ENCODE measurements around the gene KRT81.
A peak's percentile ranks its signal among the peaks of the same experiment; 100 is the strongest.

Gene KRT81

GRCh38 chr12:52300796-52301691, 9.7 kb upstream of the KRT81 start:
- Histone ChIP-seq H4K20me1 (ENCODE audit: insufficient read depth) (no peaks in the 10 kb centered on the region), H3K27me3 (ENCODE audit: insufficient read depth, low read depth) (no peaks in the 10 kb centered on the region), H3K9ac (no peak overlapping the region), H3K36me3 (ENCODE audit: insufficient read depth) (no peaks in the 10 kb centered on the region), H3K4me2 (no peak overlapping the region), H2AFZ (ENCODE audit: low read depth) (no peak overlapping the region), H3K79me2 (ENCODE audit: insufficient read depth, low read depth) (no peaks in the 10 kb centered on the region), H3K4me3 (IDR thresholded peaks at IDR 0.05; ENCODE audit: insufficient read depth, low read depth, low read length) (no peak overlapping the region), H3K4me1 (ENCODE audit: low read depth, poor library complexity, severe bottlenecking) (peaks cover 27% of the 10 kb centered on the region), H3K27ac (no peak overlapping the region)
- no peak for TF ChIP-seq CTCF (conservative IDR thresholded peaks at IDR 0.05; ENCODE audit: low read depth, low read length)

- Histone ChIP-seq H2AFZ (ENCODE audit: low read depth) (no peak overlapping the region), H3K4me2 (no peak overlapping the region), H3K4me1 (ENCODE audit: low read depth, poor library complexity, severe bottlenecking) (peaks cover 32% of the 10 kb centered on the region), H3K27me3 (ENCODE audit: insufficient read depth, low read depth) (no peaks in the 10 kb centered on the region), H3K4me3 (IDR thresholded peaks at IDR 0.05; ENCODE audit: insufficient read depth, low read depth, low read length) (no peak overlapping the region), H3K36me3 (ENCODE audit: insufficient read depth) (no peaks in the 10 kb centered on the region), H3K9ac (no peak overlapping the region), H3K27ac (no peak overlapping the region), H4K20me1 (ENCODE audit: insufficient read depth) (no peaks in the 10 kb centered on the region), H3K79me2 (ENCODE audit: insufficient read depth, low read depth) (no peaks in the 10 kb centered on the region)
- TF ChIP-seq CTCF (conservative IDR thresholded peaks at IDR 0.05; ENCODE audit: low read depth, low read length), result no peak
Measured at GRCh38 chr12:52298677-52299190, 7.4 kb upstream of the KRT81 start.

- no peak for TF ChIP-seq CTCF (conservative IDR thresholded peaks at IDR 0.05; ENCODE audit: low read depth, low read length)
- peaks cover 53% of the 10 kb centered on the region for H3K4me1 ChIP-seq (ENCODE audit: low read depth, poor library complexity, severe bottlenecking)
- no peaks in the 10 kb centered on the region for H3K36me3 ChIP-seq (ENCODE audit: insufficient read depth)
- H3K27me3 ChIP-seq (ENCODE audit: insufficient read depth, low read depth), result no peaks in the 10 kb centered on the region
- H3K9ac ChIP-seq, result no peak overlapping the region
- no peak overlapping the region for H2AFZ ChIP-seq (ENCODE audit: low read depth)
- no peak overlapping the region for H3K4me3 ChIP-seq (IDR thresholded peaks at IDR 0.05; ENCODE audit: insufficient read depth, low read depth, low read length)
- no peaks in the 10 kb centered on the region for H3K79me2 ChIP-seq (ENCODE audit: insufficient read depth, low read depth)
- H3K4me2 ChIP-seq, result no peak overlapping the region
- H4K20me1 ChIP-seq (ENCODE audit: insufficient read depth), result no peaks in the 10 kb centered on the region
- H3K27ac ChIP-seq, result no peak overlapping the region
Measured at GRCh38 chr12:52296572-52297215, 5.4 kb upstream of the KRT81 start.

- Histone ChIP-seq H3K27me3 (ENCODE audit: insufficient read depth, low read depth) (no peaks in the 10 kb centered on the region), H3K79me2 (ENCODE audit: insufficient read depth, low read depth) (no peaks in the 10 kb centered on the region), H2AFZ (ENCODE audit: low read depth) (no peak overlapping the region), H3K9ac (no peak overlapping the region), H3K4me3 (IDR thresholded peaks at IDR 0.05; ENCODE audit: insufficient read depth, low read depth, low read length) (no peak overlapping the region), H3K4me1 (ENCODE audit: low read depth, poor library complexity, severe bottlenecking) (peaks cover 58% of the 10 kb centered on the region), H4K20me1 (ENCODE audit: insufficient read depth) (no peaks in the 10 kb centered on the region), H3K27ac (no peak overlapping the region), H3K4me2 (peak overlapping the region; percentile 4; the same call in 1 of the 2 replicates), H3K36me3 (ENCODE audit: insufficient read depth) (no peaks in the 10 kb centered on the region)
- TF ChIP-seq CTCF (conservative IDR thresholded peaks at IDR 0.05; ENCODE audit: low read depth, low read length), result no peak
Measured at GRCh38 chr12:52295663-52296062, 4.3 kb upstream of the KRT81 start.

Data from KMS-11 (cell line).